Measurements from ENCODE around the gene MMP19. TPM values are rescaled to one million over a fixed set of nuclear protein-coding genes. Genes with fewer than 3 reads are reported as not detected.

MMP19 gene
- total RNA-seq = 0.12 and 0.42 TPM in 2 replicates
- 0.05 TPM for total RNA-seq (2013)
- not detected in 2 replicates for polyA plus RNA-seq
- polyA minus RNA-seq = not detected in 2 replicates

GRCh38 chr12:55842681-55843429, at the start of gene MMP19:
MMP19 (minus strand) TSS chr12:55842936; CDS start chr12:55842830, 106 bp downstream.
- H3K36me3 ChIP-seq (replicated peaks in 1 of 2; ENCODE audit: control extremely low read depth in 1 of 2, control insufficient read depth in 1 of 2, extremely low read depth in 1 of 2, insufficient read depth in 2 of 2, low read length in 1 of 2) = no peaks in the 10 kb centered on the region
- Mint-ChIP-seq H3K4me3 (no peak within 1 kb of the TSS), H3K27ac (no peak within 1 kb of the TSS), H3K9me3 (ENCODE audit: insufficient read depth) (no peaks in the 10 kb centered on the region), H3K27me3 (peaks cover 11% of the 10 kb centered on the region), H3K4me1 (no peaks in the 10 kb centered on the region)
- no peak within 1 kb of the TSS for H3K4me3 ChIP-seq (ENCODE audit: control extremely low read depth in 1 of 5, extremely low read depth in 1 of 5, insufficient read depth in 1 of 5, low read depth in 2 of 5, low read length in 4 of 5)
- no peak within 1 kb of the TSS for H3K4me2 ChIP-seq (replicated peaks; ENCODE audit: low read depth, low read length, poor library complexity, severe bottlenecking)
- POLR2A ChIA-PET = no interaction called here
- no peaks in the 10 kb centered on the region for H4K20me1 ChIP-seq (ENCODE audit: control insufficient read depth, insufficient read depth, low read length, poor library complexity, severe bottlenecking)
- no peaks in the 10 kb centered on the region for H3K4me1 ChIP-seq (ENCODE audit: control insufficient read depth in 2 of 2, insufficient read depth in 2 of 2, low read length in 2 of 2)
- CTCF ChIA-PET = no interaction called here
- TF ChIP-seq EZH2 (IDR thresholded peaks at IDR 0.05; ENCODE audit: borderline replicate concordance, insufficient read depth, low read depth, low read length, poor library complexity, severe bottlenecking) (no peak), CTCF (IDR thresholded peaks at IDR 0.05) (no peak)
- H3K9me3 ChIP-seq (ENCODE audit: control extremely low read depth in 1 of 3, control insufficient read depth in 2 of 3, insufficient read depth in 1 of 3, low read length in 2 of 3) = no peaks in the 10 kb centered on the region
- H3K27ac ChIP-seq (ENCODE audit: low read length in 2 of 2) = no peak within 1 kb of the TSS
- DNase-seq = no peak
- no peaks in the 10 kb centered on the region for H3K27me3 ChIP-seq (replicated peaks in 1 of 4; ENCODE audit: control extremely low read depth in 1 of 4, control insufficient read depth in 3 of 4, insufficient read depth in 4 of 4, low read length in 3 of 4)
- WGBS (ENCODE audit: insufficient coverage) = 89% methylated on average over 6 of the region's 10 CpGs
- H3K9ac ChIP-seq (ENCODE audit: low read length) = no peak within 1 kb of the TSS
- ATAC-seq (ENCODE audit: low read depth) = no peak
- H3K79me2 ChIP-seq (ENCODE audit: control insufficient read depth, insufficient read depth, low read length) = no peaks in the 10 kb centered on the region
- no peak within 1 kb of the TSS for H2AFZ ChIP-seq (ENCODE audit: insufficient read depth, low read depth, low read length, poor library complexity, severe bottlenecking)
- intact Hi-C loops (cut with micrococcal nuclease) = no loop called here

- no peak for DNase-seq
- peaks cover 0 to 3% (median 0%) of the 10 kb centered on the region in 3 donors for H3K9me3 ChIP-seq (ENCODE audit: control extremely low read depth in 1 of 3, control insufficient read depth in 2 of 3, insufficient read depth in 1 of 3, low read length in 2 of 3)
- no peaks in the 10 kb centered on the region for H3K27me3 ChIP-seq (replicated peaks in 1 of 4; ENCODE audit: control extremely low read depth in 1 of 4, control insufficient read depth in 3 of 4, insufficient read depth in 4 of 4, low read length in 3 of 4)
- H3K4me3 ChIP-seq (ENCODE audit: control extremely low read depth in 1 of 5, extremely low read depth in 1 of 5, insufficient read depth in 1 of 5, low read depth in 2 of 5, low read length in 4 of 5) = no peak overlapping the region
- no CpG with 5 or more reads among the region's 4 CpGs for WGBS (ENCODE audit: insufficient coverage)
- Mint-ChIP-seq H3K27ac (no peak overlapping the region), H3K27me3 (no peaks in the 10 kb centered on the region), H3K4me3 (no peak overlapping the region), H3K4me1 (no peaks in the 10 kb centered on the region), H3K9me3 (ENCODE audit: insufficient read depth) (no peaks in the 10 kb centered on the region)
- H3K27ac ChIP-seq (ENCODE audit: low read length in 2 of 2) = no peak overlapping the region
- H3K9ac ChIP-seq (ENCODE audit: low read length) = no peak overlapping the region
- H3K36me3 ChIP-seq (replicated peaks in 1 of 2; ENCODE audit: control extremely low read depth in 1 of 2, control insufficient read depth in 1 of 2, extremely low read depth in 1 of 2, insufficient read depth in 2 of 2, low read length in 1 of 2) = no peaks in the 10 kb centered on the region
- H3K4me1 ChIP-seq (ENCODE audit: control insufficient read depth in 2 of 2, insufficient read depth in 2 of 2, low read length in 2 of 2) = no peaks in the 10 kb centered on the region
- H3K79me2 ChIP-seq (ENCODE audit: control insufficient read depth, insufficient read depth, low read length) = no peaks in the 10 kb centered on the region
- ATAC-seq (ENCODE audit: low read depth) = no peak
- H3K4me2 ChIP-seq (replicated peaks; ENCODE audit: low read depth, low read length, poor library complexity, severe bottlenecking) = no peak overlapping the region
- CTCF ChIA-PET = interaction anchor here (0.7 kb wide), 1 partner anchor 194 kb away, joined by 4 read pairs; no protein-coding TSS in a partner anchor
- TF ChIP-seq EZH2 (IDR thresholded peaks at IDR 0.05; ENCODE audit: borderline replicate concordance, insufficient read depth, low read depth, low read length, poor library complexity, severe bottlenecking) = no peak
- intact Hi-C loops (cut with micrococcal nuclease) = no loop called here
- H4K20me1 ChIP-seq (ENCODE audit: control insufficient read depth, insufficient read depth, low read length, poor library complexity, severe bottlenecking) = no peaks in the 10 kb centered on the region
- no peak overlapping the region for H2AFZ ChIP-seq (ENCODE audit: insufficient read depth, low read depth, low read length, poor library complexity, severe bottlenecking)
- POLR2A ChIA-PET = no interaction called here
These were observed 48.6 kb upstream of the MMP19 start for GRCh38 chr12:55891310-55891709.
